Omental fat pad (tissue), 4 donors: ENCODE measurements around the gene FMN2. TPM values are rescaled to one million over a fixed set of nuclear protein-coding genes. Genes with fewer than 3 reads are reported as not detected.
"Not testable (repeated sequence)": the region's sequence is repeated elsewhere in the genome, so short reads cannot be mapped to it uniquely, and the experiment has no call there.

Experiments used
- ATAC-seq: fragments of 150-250 bp; one replicate; pipeline ENCODE4 v1.9.1; 2016; ENCODE audit warnings: mild to moderate bottlenecking, moderate library complexity; ENCODE audit not compliant: low FRiP score
- DNase-seq: peaks from one replicate; pipeline ENCODE4 v3.0.0-alpha.2; 2019; ENCODE audit warnings: low spot score
- total RNA-seq, 4 donors: library from RNA; depleted of rRNA; stranded (reverse); fragments of >200 nt; gene quantifications; one replicate each; pipeline ENCODE4 v1.1.0, GENCODE V29; 2016
- TF ChIP-seq, protein P1 (sequence below), 3 donors: fragments of 450-650 bp; IDR thresholded peaks; one replicate each; pipeline ENCODE4 v1.5.1; 2016 to 2017; ENCODE audit warnings: antibody characterized with exemption in 3 of 3, mild to moderate bottlenecking in 3 of 3, moderate library complexity in 2 of 3

Gene FMN2
- total RNA-seq, 4 donors from 2014 or later = 1.2 to 4.3 (median 2.8) TPM

GRCh38 chr1:240256836-240257503 lies 165.3 kb downstream of the FMN2 start:
- DNase-seq (no peak), ATAC-seq (no peak)
- TF ChIP-seq, protein P1, sequence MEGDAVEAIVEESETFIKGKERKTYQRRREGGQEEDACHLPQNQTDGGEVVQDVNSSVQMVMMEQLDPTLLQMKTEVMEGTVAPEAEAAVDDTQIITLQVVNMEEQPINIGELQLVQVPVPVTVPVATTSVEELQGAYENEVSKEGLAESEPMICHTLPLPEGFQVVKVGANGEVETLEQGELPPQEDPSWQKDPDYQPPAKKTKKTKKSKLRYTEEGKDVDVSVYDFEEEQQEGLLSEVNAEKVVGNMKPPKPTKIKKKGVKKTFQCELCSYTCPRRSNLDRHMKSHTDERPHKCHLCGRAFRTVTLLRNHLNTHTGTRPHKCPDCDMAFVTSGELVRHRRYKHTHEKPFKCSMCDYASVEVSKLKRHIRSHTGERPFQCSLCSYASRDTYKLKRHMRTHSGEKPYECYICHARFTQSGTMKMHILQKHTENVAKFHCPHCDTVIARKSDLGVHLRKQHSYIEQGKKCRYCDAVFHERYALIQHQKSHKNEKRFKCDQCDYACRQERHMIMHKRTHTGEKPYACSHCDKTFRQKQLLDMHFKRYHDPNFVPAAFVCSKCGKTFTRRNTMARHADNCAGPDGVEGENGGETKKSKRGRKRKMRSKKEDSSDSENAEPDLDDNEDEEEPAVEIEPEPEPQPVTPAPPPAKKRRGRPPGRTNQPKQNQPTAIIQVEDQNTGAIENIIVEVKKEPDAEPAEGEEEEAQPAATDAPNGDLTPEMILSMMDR (IDR thresholded peaks at IDR 0.05) = no peak

DNA sequence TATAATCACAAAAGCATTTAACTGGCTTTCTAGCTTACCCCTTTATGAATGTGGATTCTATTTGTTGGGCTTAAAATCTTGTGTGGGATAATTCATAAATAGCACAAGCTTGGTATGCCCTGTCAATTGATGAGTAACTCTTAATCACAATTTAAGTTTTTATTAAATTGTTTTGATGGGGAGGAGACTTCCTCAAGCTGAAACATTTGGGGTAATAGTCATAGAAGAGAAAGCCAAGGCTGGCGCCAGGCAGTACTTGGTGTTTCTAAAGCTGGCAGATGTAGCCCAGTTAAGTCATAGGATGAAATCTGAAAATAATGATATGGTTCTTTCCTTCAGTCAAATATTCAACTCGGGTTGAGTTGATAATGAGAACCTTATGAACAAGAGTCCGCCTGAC lies 167.2 kb downstream of the FMN2 start:
- ATAC-seq (no peak), DNase-seq (no peak)
- TF ChIP-seq, protein P1 (IDR thresholded peaks at IDR 0.05) = no peak

DNA sequence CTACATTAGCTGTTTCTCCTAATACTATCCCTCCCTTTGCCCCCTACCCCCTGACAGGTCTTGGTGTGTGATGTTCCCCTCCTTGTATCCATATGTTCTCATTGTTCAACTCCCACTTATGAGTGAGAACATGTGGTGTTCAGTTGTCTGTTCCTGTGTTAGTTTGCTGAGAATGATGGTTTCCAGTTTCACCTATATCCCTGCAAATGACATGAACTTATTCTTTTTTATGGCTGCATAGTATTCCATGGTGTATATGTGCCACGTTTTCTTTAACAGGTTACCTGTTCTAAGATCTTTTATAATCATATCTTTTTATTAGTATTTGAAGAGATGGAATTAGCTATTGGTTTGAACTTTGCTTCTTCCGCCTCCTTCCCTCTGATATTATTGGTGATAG lies 172.8 kb downstream of the FMN2 start:
- not testable (repeated sequence) for DNase-seq, ATAC-seq

DNA sequence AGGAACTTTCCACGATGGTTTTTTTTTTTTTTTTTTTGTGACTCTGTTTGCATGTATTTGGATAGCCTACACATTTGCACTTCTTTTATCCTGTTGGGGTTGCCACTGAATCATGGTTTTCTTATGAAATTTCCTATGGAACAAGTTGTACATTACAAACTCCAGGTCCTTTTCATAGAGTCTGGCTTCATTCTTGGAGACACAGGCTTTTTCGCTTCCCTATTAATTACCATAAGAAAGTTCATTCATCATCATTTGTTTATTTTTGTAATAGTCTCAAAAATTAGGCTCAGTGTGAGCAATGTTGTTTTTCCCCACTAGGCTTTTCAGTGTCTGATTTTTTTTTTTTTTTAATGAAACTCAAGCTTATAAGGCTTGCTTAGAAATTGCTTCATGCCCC lies 179.4 kb downstream of the FMN2 start:
- TF ChIP-seq, protein P1 (IDR thresholded peaks at IDR 0.05) = no peak
- no peak for ATAC-seq
- no peak for DNase-seq

- no peak for ATAC-seq
- TF ChIP-seq, protein P1 (IDR thresholded peaks at IDR 0.05) = no peak
These were observed 182.9 kb downstream of the FMN2 start for GRCh38 chr1:240274569-240274968.

GRCh38 chr1:240275219-240275618 lies 183.5 kb downstream of the FMN2 start:
- not testable (repeated sequence) for DNase-seq, ATAC-seq

More at GRCh38 chr1:240274569-240274968, 182.9 kb downstream of the FMN2 start:
- no peak for DNase-seq

DNA sequence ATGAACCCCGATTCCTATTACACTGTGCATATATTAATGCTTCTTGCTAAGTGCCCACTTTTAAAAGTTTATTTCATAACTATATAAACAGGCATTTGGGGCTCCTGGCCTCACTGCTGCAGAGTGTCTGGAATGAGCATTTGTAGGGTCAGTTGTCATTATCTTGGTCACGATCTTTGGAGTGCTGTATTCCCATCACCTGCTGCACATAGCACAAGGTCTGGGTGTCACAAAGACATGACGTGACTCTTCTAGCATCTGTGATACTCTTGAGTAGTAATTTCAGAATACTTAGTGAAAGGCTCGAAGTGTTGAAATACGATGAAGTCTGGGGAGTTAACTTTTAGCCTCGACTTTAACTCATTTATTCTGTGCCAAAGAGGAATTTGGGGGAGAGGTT lies 186.4 kb downstream of the FMN2 start:
- ATAC-seq (no peak), DNase-seq (no peak)
- TF ChIP-seq, protein P1 (IDR thresholded peaks at IDR 0.05) = no peak

- ATAC-seq = no peak
- TF ChIP-seq, protein P1 (IDR thresholded peaks at IDR 0.05) = no peak
These were observed 189.1 kb downstream of the FMN2 start for GRCh38 chr1:240280560-240281322.

More at GRCh38 chr1:240280560-240281322, 189.1 kb downstream of the FMN2 start:
- DNase-seq = no peak
